Neutrophil (primary cell): Measurements from ENCODE around the gene ZNF300.
"Not testable (repeated sequence)": the region's sequence is repeated elsewhere in the genome, so short reads cannot be mapped to it uniquely, and the experiment has no call there.

Experiments used
- H3K27ac ChIP-seq: fragments of 200-600 bp; sonication (generic); 2 replicates; pipeline ENCODE4 v1.5.1; 2016; ENCODE audit warnings: mild to moderate bottlenecking, moderate library complexity
- H3K27me3 ChIP-seq: fragments of 200-600 bp; sonication (generic); 2 replicates; pipeline ENCODE4 v1.6.0; 2016; ENCODE audit warnings: mild to moderate bottlenecking
- H3K36me3 ChIP-seq: fragments of 200-600 bp; sonication (generic); 2 replicates; pipeline ENCODE4 v1.5.1; 2017
- H3K4me1 ChIP-seq, 2 experiments: fragments of 200-600 bp in 1 of 2; sonication (generic) in 1 of 2; 1 replicate in 1 of 2; 2 replicates in 1 of 2; pipeline versions ENCODE4 v1.5.1 to v1.6.1; 2013 to 2016; ENCODE audit warnings: low read depth in 1 of 2, low read length in 1 of 2, mild to moderate bottlenecking in 1 of 2, moderate library complexity in 1 of 2; ENCODE audit not compliant: control insufficient read depth in 1 of 2, insufficient read depth in 1 of 2
- H3K4me3 ChIP-seq, 2 experiments: fragments of 200-600 bp in 1 of 2; sonication (generic) in 1 of 2; 1 replicate in 1 of 2; 2 replicates in 1 of 2; pipeline ENCODE4 v1.5.1; 2013 to 2016; ENCODE audit warnings: low read depth in 1 of 2, low read length in 1 of 2, mild to moderate bottlenecking in 1 of 2, moderate library complexity in 1 of 2
- H3K9me3 ChIP-seq: fragments of 200-600 bp; sonication (generic); 2 replicates; pipeline ENCODE4 v1.5.1; 2016
- CTCF ChIP-seq: fragments of 200-600 bp; sonication (generic); IDR thresholded peaks from 2 replicates; pipeline ENCODE4 v1.5.1; 2016; ENCODE audit warnings: antibody characterized with exemption

ZNF300 gene

GRCh38 chr5:150851039-150851438 is 53.7 kb downstream of the ZNF300 start:
- no peak overlapping the region for H3K4me3 ChIP-seq
- no peaks in the 10 kb centered on the region for H3K9me3 ChIP-seq
- peaks cover 10 to 14% of the 10 kb centered on the region in 2 experiments for H3K4me1 ChIP-seq
- no peak for TF ChIP-seq CTCF
- no peaks in the 10 kb centered on the region for H3K36me3 ChIP-seq
- no peak overlapping the region for H3K27ac ChIP-seq
- no peaks in the 10 kb centered on the region for H3K27me3 ChIP-seq

DNA sequence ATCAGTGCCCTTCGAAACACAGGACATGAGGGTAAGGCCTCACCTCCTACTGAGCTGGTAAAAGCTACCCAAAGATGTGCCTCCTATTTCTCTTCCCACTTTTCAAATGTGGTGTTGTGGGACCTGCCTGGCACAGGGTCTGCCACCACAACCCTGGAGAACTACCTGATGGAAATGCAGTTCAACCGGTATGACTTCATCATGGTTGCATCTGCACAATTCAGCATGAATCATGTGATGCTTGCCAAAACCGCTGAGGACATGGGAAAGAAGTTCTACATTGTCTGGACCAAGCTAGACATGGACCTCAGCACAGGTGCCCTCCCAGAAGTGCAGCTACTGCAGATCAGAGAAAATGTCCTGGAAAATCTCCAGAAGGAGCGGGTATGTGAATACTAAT is 56.5 kb downstream of the ZNF300 start:
- no peaks in the 10 kb centered on the region for H3K36me3 ChIP-seq
- H3K4me3 ChIP-seq, result no peak overlapping the region
- no peak overlapping the region for H3K27ac ChIP-seq
- H3K4me1 ChIP-seq, result peaks cover 10 to 15% of the 10 kb centered on the region in 2 experiments
- H3K27me3 ChIP-seq, result no peaks in the 10 kb centered on the region
- no peak for TF ChIP-seq CTCF
- H3K9me3 ChIP-seq, result no peaks in the 10 kb centered on the region

GRCh38 chr5:150847334-150847695 is 57.5 kb downstream of the ZNF300 start:
- Histone ChIP-seq H3K27me3 (no peaks in the 10 kb centered on the region), H3K36me3 (no peaks in the 10 kb centered on the region), H3K4me1 (peaks cover 10 to 15% of the 10 kb centered on the region in 2 experiments), H3K9me3 (no peaks in the 10 kb centered on the region), H3K27ac (peak overlapping the region; percentile 80), H3K4me3 (peak overlapping the region; percentile 47 to 54)
- TF ChIP-seq CTCF, result peak; percentile 1

DNA sequence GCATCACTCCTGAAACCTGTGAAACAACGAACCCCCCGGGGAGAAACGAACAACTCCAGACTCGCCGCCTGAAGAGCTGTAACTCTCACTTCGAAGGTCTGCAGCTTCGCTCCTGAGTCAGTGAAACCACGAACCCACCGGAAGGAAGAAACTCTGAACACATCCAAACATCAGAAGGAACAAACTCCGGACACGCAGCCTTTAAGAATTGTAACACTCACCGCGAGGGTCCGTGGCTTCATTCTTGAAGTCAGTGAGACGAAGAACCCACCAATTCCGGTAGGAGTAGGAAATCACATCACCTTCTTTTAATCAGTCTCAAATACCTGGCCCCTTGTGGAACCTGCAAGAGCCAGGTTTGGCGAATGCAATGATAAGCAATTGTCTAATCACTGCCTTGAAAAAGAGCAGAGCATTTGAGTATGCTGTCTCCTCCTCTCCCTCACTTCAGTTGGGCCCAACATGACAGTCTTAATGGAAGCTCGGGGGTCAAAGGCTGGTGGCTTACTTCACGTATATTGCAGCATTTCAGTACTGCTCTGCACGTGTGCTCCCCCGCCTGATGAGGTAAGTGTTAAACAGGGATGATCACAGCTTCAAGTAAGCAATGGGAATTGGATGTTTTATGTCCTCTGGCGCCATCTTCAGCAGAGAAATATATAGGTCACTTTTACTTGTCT is 58.0 kb downstream of the ZNF300 start:
- TF ChIP-seq CTCF, result peak; percentile 62
- Histone ChIP-seq H3K4me3 (peak overlapping the region; percentile 47 to 54), H3K9me3 (no peaks in the 10 kb centered on the region), H3K27ac (peak overlapping the region; percentile 80), H3K4me1 (peaks cover 10 to 15% of the 10 kb centered on the region in 2 experiments), H3K36me3 (no peaks in the 10 kb centered on the region), H3K27me3 (no peaks in the 10 kb centered on the region)

GRCh38 chr5:150846308-150846653 is 58.5 kb downstream of the ZNF300 start, which contains the start of gene IRGM:
Gene IRGM, plus strand, starts transcription at chr5:150846521. Its CDS starts 1,603 bp downstream, at chr5:150848124.
- Histone ChIP-seq H3K4me3 (peak within 1 kb of the TSS; percentile 47 to 54), H3K27ac (peak within 1 kb of the TSS; percentile 80), H3K4me1 (peaks cover 10 to 15% of the 10 kb centered on the region in 2 experiments)
- not testable (repeated sequence) for H3K9me3 ChIP-seq, H3K27me3 ChIP-seq, H3K36me3 ChIP-seq

- H3K9me3 ChIP-seq, H3K36me3 ChIP-seq, H3K27ac ChIP-seq, H3K27me3 ChIP-seq, H3K4me3 ChIP-seq: not testable (repeated sequence)
- H3K4me1 ChIP-seq, result peaks cover 10 to 15% of the 10 kb centered on the region in 2 experiments
Observed at GRCh38 chr5:150845185-150845859, 59.5 kb downstream of the ZNF300 start.
